Measurements from ENCODE around the gene BTRC.

BTRC gene

GRCh38 chr10:101441541-101442455 lies 87.8 kb downstream of the BTRC start:
- TF ChIP-seq, protein P1, sequence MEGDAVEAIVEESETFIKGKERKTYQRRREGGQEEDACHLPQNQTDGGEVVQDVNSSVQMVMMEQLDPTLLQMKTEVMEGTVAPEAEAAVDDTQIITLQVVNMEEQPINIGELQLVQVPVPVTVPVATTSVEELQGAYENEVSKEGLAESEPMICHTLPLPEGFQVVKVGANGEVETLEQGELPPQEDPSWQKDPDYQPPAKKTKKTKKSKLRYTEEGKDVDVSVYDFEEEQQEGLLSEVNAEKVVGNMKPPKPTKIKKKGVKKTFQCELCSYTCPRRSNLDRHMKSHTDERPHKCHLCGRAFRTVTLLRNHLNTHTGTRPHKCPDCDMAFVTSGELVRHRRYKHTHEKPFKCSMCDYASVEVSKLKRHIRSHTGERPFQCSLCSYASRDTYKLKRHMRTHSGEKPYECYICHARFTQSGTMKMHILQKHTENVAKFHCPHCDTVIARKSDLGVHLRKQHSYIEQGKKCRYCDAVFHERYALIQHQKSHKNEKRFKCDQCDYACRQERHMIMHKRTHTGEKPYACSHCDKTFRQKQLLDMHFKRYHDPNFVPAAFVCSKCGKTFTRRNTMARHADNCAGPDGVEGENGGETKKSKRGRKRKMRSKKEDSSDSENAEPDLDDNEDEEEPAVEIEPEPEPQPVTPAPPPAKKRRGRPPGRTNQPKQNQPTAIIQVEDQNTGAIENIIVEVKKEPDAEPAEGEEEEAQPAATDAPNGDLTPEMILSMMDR (IDR thresholded peaks at IDR 0.05; ENCODE audit: low read depth, low read length) = peak; percentile 63; the same call in 1 of the 2 replicates

GRCh38 chr10:101442456-101442800 lies 88.5 kb downstream of the BTRC start:
- TF ChIP-seq, protein P1 (IDR thresholded peaks at IDR 0.05; ENCODE audit: low read depth, low read length) = no peak
- no peak overlapping the region for H3K4me3 ChIP-seq (ENCODE audit: low read depth, low read length)

More at GRCh38 chr10:101441541-101442455, 87.8 kb downstream of the BTRC start:
- H3K4me3 ChIP-seq (ENCODE audit: low read depth, low read length) = no peak overlapping the region

GRCh38 chr10:101444058-101444898 lies 90.3 kb downstream of the BTRC start:
- TF ChIP-seq, protein P1 (IDR thresholded peaks at IDR 0.05; ENCODE audit: low read depth, low read length) = no peak
- no peak overlapping the region for H3K4me3 ChIP-seq (ENCODE audit: low read depth, low read length)

- TF ChIP-seq, protein P1 (IDR thresholded peaks at IDR 0.05; ENCODE audit: low read depth, low read length) = no peak
- no peak overlapping the region for H3K4me3 ChIP-seq (ENCODE audit: low read depth, low read length)
Observed at GRCh38 chr10:101446071-101446470, 92.1 kb downstream of the BTRC start.

- TF ChIP-seq, protein P1 (IDR thresholded peaks at IDR 0.05; ENCODE audit: low read depth, low read length) = no peak
Observed at GRCh38 chr10:101446947-101447346, 93.0 kb downstream of the BTRC start.

DNA sequence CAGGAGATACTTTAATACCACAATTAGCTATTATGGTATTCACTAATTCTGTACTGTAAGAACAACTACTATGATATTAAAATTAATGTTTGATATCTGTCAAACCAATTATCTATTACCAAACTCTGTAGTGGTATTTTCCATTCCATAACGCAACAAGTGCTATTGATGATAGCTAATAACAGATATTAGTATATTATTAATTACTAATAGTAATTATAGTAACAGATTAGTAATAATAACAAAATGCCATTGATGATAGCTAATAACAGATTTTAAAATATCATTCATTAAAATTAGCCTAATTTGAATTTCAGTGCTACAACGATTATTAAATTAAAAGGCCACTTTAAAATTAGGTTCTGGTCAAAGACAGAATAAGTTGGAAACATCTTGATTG lies 93.5 kb downstream of the BTRC start:
- TF ChIP-seq, protein P1 (IDR thresholded peaks at IDR 0.05; ENCODE audit: low read depth, low read length) = no peak
- H3K4me3 ChIP-seq (ENCODE audit: low read depth, low read length) = no peak overlapping the region

More at GRCh38 chr10:101446947-101447346, 93.0 kb downstream of the BTRC start:
- no peak overlapping the region for H3K4me3 ChIP-seq (ENCODE audit: low read depth, low read length)

Data from WI38 (cell line).